Muscle layer of duodenum (tissue), 2 donors: ENCODE data around the gene GPLD1.

Source experiments
- H3K27ac ChIP-seq: one replicate; pipeline ENCODE4 v1.7.0; 2013; ENCODE audit warnings: mild to moderate bottlenecking, low read length
- H3K27me3 ChIP-seq: one replicate; pipeline ENCODE4 v1.7.0; 2013; ENCODE audit warnings: low read depth, mild to moderate bottlenecking, control low read depth, low read length
- H3K36me3 ChIP-seq, 2 donors: one replicate each; pipeline ENCODE4 v1.7.0; 2013; ENCODE audit warnings: low read length in 2 of 2, control low read depth in 1 of 2, mild to moderate bottlenecking in 1 of 2; ENCODE audit not compliant: insufficient read depth in 2 of 2, control insufficient read depth in 1 of 2
- H3K4me1 ChIP-seq, 2 donors: one replicate each; pipeline ENCODE4 v1.7.0; 2013; ENCODE audit warnings: low read length in 2 of 2, mild to moderate bottlenecking in 2 of 2, control low read depth in 1 of 2, moderate library complexity in 1 of 2; ENCODE audit not compliant: insufficient read depth in 2 of 2, control insufficient read depth in 1 of 2
- H3K4me3 ChIP-seq, 2 donors: one replicate each; pipeline ENCODE4 v1.7.0; 2013; ENCODE audit warnings: low read length in 2 of 2, low read depth in 1 of 2, mild to moderate bottlenecking in 1 of 2
- H3K9me3 ChIP-seq, 2 donors: one replicate each; pipeline ENCODE4 v1.7.0; 2013; ENCODE audit warnings: low read length in 2 of 2, control low read depth in 1 of 2, mild to moderate bottlenecking in 1 of 2; ENCODE audit not compliant: control insufficient read depth in 1 of 2
- donor health status: healthy.

Gene GPLD1

GRCh38 chr6:24489470-24489869 lies at the start of gene GPLD1:
Gene GPLD1 (minus strand): TSS chr6:24489578. CDS start chr6:24489511, 67 bp downstream.
- Histone ChIP-seq H3K36me3 (no peaks in the 10 kb centered on the region), H3K4me1 (peaks cover 0 to 8% of the 10 kb centered on the region in 2 donors), H3K4me3 (no peak within 1 kb of the TSS), H3K27me3 (no peaks in the 10 kb centered on the region), H3K27ac (no peak within 1 kb of the TSS), H3K9me3 (no peaks in the 10 kb centered on the region)

DNA sequence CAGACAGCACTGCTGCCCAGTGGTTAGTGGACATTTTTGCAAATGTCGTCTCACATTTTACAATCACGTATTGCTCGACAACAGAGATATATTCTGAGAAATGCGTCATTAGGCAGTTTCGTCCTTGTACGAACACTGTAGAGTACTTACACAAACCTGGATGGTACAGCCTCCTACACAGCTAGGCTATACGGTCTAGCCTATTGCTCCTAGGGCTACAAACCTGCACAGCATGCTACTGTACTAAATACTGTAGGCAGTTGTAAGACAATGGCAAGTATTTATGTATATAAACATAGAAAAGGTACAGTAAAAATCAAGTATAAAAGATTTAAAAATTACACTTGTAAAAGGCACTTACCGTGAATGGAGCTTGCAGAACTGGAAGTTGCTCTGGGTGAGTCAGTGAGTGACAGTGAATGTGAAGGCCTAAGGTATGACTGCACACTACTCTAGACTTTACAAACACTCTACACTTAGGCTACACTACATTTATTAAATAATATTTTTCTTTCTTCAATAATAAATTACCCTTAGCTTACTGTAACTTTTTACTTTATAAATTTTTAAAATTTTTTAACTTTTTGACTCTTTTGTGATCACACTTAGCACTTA lies 48.5 kb upstream of the GPLD1 start:
- H3K36me3 ChIP-seq = peaks cover 0 to 35% of the 10 kb centered on the region in 2 donors

GRCh38 chr6:24537082-24537699 lies 47.8 kb upstream of the GPLD1 start:
- H3K36me3 ChIP-seq = peaks cover under 1 to 42% of the 10 kb centered on the region in 2 donors

More for the DNA sequence above, 48.5 kb upstream of the GPLD1 start:
- H3K4me1 ChIP-seq = no peaks in the 10 kb centered on the region
- no peaks in the 10 kb centered on the region for H3K9me3 ChIP-seq
- H3K27me3 ChIP-seq = no peaks in the 10 kb centered on the region
- H3K4me3 ChIP-seq = no peak overlapping the region
- no peak overlapping the region for H3K27ac ChIP-seq

GRCh38 chr6:24536466-24536865 lies 47.1 kb upstream of the GPLD1 start:
- no peak overlapping the region for H3K27ac ChIP-seq
- no peaks in the 10 kb centered on the region for H3K27me3 ChIP-seq
- no peaks in the 10 kb centered on the region for H3K9me3 ChIP-seq
- H3K4me3 ChIP-seq = no peak overlapping the region
- no peaks in the 10 kb centered on the region for H3K4me1 ChIP-seq
- H3K36me3 ChIP-seq = peaks cover 3 to 46% of the 10 kb centered on the region in 2 donors

More at GRCh38 chr6:24537082-24537699, 47.8 kb upstream of the GPLD1 start:
- H3K27ac ChIP-seq = no peak overlapping the region
- H3K4me3 ChIP-seq = no peak overlapping the region
- H3K27me3 ChIP-seq = no peaks in the 10 kb centered on the region
- H3K9me3 ChIP-seq = no peaks in the 10 kb centered on the region
- no peaks in the 10 kb centered on the region for H3K4me1 ChIP-seq

DNA sequence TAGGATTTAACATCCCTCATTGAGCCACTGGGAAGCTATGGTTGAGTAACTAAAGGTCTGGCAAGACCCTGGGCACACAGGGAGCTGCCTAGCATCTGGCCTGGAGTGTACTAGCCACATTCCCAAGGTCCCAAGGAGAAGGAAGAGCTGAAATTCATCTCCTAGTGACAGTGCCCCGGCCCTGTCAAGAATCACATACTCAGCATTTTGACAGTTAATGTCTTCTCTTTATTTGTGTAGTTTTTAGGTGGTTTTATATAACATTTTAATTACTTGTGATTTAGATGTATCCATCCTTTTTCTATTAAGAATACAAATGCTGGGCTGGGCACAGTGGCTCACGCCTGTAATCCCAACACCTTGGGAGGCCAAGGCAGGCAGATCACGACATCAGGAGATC lies 45.8 kb upstream of the GPLD1 start:
- no peaks in the 10 kb centered on the region for H3K4me1 ChIP-seq
- H3K27ac ChIP-seq = no peak overlapping the region
- H3K27me3 ChIP-seq = no peaks in the 10 kb centered on the region
- peaks cover 3 to 54% of the 10 kb centered on the region in 2 donors for H3K36me3 ChIP-seq
- no peak overlapping the region for H3K4me3 ChIP-seq
- no peaks in the 10 kb centered on the region for H3K9me3 ChIP-seq

DNA sequence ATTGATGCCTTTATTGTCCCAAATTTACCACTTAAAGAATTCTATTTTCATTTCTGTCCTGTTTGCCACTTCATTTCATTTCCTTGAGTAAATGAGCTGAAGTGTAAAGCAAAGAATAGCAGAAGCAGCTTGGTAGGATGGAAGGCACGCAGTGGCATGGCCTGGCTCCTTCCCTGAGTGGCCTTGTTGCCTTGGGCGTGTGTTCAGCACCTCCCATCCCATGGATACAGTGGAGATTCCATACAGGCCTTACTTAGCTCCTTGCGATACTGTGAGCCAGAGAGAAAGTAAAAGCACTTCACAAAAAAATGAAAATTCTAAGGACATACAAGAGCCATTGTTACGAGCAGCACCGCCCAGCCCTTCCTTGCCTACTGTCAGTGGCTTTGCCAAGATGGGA lies 45.0 kb upstream of the GPLD1 start:
- Histone ChIP-seq H3K27ac (no peak overlapping the region), H3K27me3 (no peaks in the 10 kb centered on the region), H3K36me3 (peaks cover 3 to 52% of the 10 kb centered on the region in 2 donors), H3K4me1 (no peaks in the 10 kb centered on the region), H3K9me3 (no peaks in the 10 kb centered on the region), H3K4me3 (no peak overlapping the region)

DNA sequence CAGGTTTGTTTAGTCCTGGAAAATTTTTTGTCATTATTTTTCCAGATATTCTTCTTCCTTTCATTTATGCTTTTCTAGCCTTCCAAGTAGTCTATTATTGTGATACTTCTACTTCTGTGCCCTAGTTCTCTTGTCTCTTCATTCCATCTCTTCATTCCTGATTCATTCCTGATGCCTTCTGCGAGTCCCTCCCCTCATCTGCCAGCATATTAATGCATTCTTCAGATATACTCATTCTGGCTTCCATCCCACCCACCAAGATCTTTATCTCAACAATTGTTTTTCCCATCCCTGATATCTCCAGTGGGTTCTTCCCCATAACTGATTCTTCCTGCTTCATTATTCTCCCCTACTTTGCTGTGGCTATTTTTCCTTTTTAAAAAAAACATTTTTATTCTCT lies 40.6 kb upstream of the GPLD1 start:
- Histone ChIP-seq H3K36me3 (peaks cover 3 to 43% of the 10 kb centered on the region in 2 donors), H3K4me1 (no peaks in the 10 kb centered on the region), H3K4me3 (no peak overlapping the region), H3K27me3 (no peaks in the 10 kb centered on the region), H3K27ac (no peak overlapping the region), H3K9me3 (no peaks in the 10 kb centered on the region)

DNA sequence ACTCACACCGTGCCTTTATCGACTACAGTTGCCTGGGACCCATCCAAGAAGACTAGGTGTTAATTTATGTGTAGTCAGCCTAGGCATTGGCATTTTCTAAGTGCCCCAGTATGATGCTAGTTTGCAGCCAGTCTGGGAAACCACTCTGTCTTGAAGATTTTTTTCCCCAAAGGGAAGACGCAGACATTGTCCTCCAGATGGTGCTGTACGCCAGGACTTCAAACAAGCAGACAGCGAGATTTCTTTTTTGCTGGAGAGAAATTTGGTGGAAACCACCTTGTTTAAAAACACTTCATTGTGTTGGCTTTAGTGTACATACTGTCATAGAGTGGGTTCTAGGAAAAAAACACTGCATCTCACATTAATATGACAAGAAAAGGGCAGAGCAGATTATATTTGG lies 35.4 kb upstream of the GPLD1 start:
- no peak overlapping the region for H3K4me3 ChIP-seq
- no peaks in the 10 kb centered on the region for H3K4me1 ChIP-seq
- no peak overlapping the region for H3K27ac ChIP-seq
- H3K9me3 ChIP-seq = no peaks in the 10 kb centered on the region
- peaks cover 0 to 3% of the 10 kb centered on the region in 2 donors for H3K36me3 ChIP-seq
- no peaks in the 10 kb centered on the region for H3K27me3 ChIP-seq

GRCh38 chr6:24524329-24524728 lies 35.0 kb upstream of the GPLD1 start:
- Histone ChIP-seq H3K4me1 (no peaks in the 10 kb centered on the region), H3K27me3 (no peaks in the 10 kb centered on the region), H3K4me3 (no peak overlapping the region), H3K9me3 (no peaks in the 10 kb centered on the region), H3K36me3 (peaks cover 0 to 3% of the 10 kb centered on the region in 2 donors), H3K27ac (no peak overlapping the region)

GRCh38 chr6:24522228-24523176 lies 33.1 kb upstream of the GPLD1 start:
- Histone ChIP-seq H3K36me3 (peaks cover 2 to 3% of the 10 kb centered on the region in 2 donors), H3K27me3 (no peaks in the 10 kb centered on the region), H3K4me3 (no peak overlapping the region), H3K9me3 (no peaks in the 10 kb centered on the region), H3K4me1 (no peaks in the 10 kb centered on the region), H3K27ac (no peak overlapping the region)

- no peak overlapping the region for H3K4me3 ChIP-seq
- no peaks in the 10 kb centered on the region for H3K9me3 ChIP-seq
Measured at GRCh38 chr6:24520929-24521546, 31.7 kb upstream of the GPLD1 start.

More at GRCh38 chr6:24520929-24521546, 31.7 kb upstream of the GPLD1 start:
- Histone ChIP-seq H3K36me3 (peaks cover 2 to 3% of the 10 kb centered on the region in 2 donors), H3K27me3 (no peaks in the 10 kb centered on the region), H3K4me1 (no peaks in the 10 kb centered on the region), H3K27ac (no peak overlapping the region)
